GM15510 (cell line): ENCODE data around the gene TMEM52B.

Experiments used
- POLR2A ChIP-seq: IDR thresholded peaks from 3 replicates; pipeline ENCODE4 v1.6.1; 2011; ENCODE audit warnings: borderline replicate concordance; ENCODE audit not compliant: insufficient read length; ENCODE audit errors: extremely low read depth

The TMEM52B gene

DNA sequence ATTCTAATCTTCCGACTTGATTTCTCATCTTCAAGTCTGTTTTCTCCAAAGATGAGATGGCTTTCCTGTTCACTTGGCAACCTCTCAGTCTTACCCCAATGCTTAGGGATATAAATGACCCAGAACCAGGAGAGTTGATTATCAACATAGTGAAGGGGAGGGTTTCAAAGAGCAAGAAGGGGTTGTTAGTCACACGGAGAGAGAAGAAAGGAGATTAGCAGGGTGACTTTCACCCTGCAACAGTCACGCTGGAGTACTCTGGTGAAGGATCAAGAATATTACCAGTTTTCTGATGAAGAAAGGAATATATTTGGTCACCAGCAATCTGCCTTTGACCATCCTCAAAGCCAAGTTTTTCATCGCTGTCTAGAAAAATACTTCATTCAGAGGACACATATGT lies at the start of gene TMEM52B:
Gene TMEM52B (plus strand): TSS at position 212 of the 400 bp plus-strand sequence. CDS start 543 bp downstream, outside the sequence.
- TF ChIP-seq POLR2A, result no peak

DNA sequence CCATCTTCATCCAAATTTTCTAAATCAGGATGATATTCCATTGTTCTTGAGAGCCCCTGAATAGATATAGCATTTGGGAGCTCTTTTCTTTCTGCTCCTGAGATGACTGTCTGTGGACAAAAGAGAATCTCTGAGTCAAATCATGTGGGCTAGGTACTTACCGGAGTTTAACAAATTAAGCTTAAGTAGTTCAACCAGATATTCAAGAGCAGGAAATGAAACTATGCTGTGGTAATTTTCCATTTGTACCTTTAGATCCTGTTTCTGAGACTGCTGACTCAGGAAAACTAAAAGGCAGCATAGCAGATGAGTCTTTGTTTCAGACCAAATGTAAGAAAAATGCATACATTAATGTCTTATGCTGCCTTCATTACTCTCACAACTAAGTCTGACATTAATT lies 48.8 kb upstream of the TMEM52B start, which contains the start of gene CLEC7A:
Gene CLEC7A (minus strand): TSS at position 158 of the 400 bp plus-strand sequence. CDS start 117 bp downstream, at position 41.
- no peak for TF ChIP-seq POLR2A

DNA sequence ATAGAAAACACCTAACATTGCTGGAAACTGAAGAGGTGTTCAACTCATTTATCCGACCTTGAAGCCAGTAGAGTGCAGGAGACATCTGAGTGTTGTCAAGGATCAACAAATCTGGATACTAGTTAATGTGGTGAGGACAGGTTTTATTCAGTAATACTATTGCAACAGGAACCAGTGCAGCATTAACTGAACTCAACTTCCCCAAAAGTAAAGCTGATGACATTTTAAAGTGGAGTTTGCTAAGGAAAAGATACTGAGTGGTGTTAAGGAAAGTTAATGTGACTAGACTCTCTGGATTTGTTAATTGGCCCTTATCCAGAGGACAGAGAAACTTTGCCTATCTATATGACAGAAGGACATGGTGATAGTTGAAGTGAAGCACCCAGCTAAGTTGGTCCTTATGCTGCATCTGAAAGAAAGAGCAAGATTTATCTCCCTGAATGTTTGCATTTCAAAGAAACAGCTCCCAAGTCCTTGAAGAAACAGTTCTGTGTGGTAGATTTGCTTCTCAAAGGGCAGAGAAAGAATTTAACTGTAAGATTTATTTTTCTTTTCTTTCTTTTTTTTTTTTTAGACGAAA lies 47.6 kb upstream of the TMEM52B start:
- TF ChIP-seq POLR2A, result no peak

DNA sequence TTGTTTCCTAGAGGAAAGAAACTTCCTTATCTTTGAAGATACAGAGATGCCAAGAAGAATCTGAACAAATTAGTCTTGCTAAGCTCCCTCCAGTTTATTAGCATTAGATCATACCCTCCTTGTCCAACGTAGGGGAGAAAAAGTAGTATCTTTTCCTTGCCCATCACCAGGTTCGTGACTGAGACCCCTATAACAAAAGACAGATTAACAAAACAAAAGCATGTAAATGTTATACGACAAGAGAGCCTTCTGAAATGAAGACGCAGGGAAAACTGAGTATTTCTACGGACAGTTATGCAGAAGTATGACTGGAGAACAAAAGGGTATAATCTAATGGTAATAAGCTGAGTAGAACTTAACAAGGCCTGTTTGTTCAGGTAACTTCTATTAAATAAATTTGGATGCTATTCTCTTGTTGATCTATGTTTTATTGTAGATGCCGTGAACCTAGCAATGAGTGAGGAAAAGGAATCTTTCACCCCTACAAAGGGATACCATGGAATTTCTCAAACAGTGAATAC lies 45.9 kb upstream of the TMEM52B start:
- no peak for TF ChIP-seq POLR2A

DNA sequence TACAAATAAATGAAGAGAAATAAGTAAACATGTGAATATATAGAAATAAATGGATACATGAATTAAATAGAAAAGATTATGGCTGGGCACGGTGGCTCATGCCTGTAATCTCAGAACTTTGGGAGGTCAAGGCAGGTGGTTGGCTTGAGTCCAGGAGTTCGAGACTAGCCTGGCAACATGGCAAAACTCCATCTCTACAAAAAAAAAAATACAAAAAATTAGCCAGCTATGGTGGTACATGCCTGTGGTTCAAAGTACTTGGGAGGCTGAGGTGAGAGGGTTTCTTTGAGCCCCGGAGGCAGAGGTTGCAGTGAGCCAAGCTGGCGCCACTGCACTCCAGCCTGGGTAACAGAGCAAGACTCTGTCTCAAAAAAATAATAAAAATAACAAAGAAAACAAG lies 43.7 kb upstream of the TMEM52B start:
- TF ChIP-seq POLR2A, result no peak

DNA sequence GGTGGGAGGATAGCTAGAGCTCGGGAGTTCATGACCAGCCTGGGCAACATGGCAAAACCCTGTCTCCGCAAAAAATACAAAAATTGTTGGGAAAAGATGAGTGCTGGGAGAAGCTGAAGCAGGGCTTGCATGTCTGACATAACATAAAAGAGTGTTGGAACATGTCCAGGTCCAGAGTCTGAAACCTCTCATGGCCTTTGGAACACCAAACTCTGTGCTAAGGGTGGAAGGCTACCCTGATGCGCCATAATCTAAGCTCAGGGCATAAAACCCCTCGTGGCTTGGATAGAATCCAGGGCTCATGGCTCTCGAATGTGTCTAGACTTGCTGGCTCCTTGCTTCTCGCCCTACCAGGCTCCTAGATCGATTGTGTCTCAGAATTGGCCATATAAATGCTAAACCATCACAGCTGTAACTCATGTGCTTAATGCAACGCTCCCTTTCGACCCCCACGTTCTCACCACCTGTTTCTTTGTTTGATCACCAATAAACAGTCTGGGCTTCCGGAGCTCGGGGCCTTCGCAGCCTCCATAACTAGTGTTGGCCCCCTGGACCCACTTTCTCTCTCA lies 42.1 kb upstream of the TMEM52B start:
- TF ChIP-seq POLR2A, result no peak

DNA sequence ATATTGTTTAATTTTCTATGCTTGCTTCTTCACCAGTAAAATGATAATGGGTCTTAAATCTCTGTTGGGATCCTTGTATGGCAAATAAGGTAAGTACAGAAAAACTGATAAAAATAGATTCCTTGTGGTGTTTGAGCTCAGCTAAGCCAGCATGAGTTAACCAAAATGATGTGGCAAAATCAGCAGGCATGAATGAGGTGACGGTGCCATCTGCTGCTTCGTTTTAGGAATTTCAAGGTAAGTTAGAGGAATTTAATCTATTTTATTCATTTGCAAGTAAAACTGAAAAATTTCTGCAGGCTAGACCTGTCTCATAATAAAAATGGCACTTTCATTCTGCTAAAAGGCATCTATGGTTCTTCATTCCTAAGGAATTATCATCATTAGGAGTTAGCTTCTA lies 38.8 kb upstream of the TMEM52B start:
- no peak for TF ChIP-seq POLR2A

DNA sequence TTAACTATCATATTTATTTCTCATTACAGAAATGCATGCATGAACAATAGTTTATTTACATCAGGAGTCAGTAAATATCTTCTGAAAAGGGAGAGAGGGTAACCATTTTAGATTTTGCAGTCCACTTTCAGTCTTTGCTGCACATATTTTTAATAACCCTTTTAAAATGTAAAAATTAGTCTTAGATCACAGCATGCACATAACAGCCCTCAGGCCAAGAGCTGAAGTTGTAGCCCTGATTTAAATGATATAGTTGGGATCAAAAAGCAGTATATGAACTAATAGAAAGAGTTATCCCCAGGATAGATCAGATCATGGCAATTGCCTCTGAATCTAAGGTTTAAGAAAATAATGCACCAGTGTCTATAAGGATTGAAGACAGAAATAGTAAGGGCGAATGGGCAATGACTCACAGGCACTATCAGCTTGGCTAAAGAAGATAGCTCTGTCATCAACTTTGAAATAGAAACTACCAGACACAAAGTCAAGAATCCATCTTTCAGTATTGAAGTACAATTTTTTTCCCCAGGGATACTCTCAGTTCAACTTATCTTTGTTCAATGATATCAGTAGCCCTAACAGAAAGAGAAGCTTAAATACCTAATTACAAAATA lies 35.7 kb upstream of the TMEM52B start:
- no peak for TF ChIP-seq POLR2A

DNA sequence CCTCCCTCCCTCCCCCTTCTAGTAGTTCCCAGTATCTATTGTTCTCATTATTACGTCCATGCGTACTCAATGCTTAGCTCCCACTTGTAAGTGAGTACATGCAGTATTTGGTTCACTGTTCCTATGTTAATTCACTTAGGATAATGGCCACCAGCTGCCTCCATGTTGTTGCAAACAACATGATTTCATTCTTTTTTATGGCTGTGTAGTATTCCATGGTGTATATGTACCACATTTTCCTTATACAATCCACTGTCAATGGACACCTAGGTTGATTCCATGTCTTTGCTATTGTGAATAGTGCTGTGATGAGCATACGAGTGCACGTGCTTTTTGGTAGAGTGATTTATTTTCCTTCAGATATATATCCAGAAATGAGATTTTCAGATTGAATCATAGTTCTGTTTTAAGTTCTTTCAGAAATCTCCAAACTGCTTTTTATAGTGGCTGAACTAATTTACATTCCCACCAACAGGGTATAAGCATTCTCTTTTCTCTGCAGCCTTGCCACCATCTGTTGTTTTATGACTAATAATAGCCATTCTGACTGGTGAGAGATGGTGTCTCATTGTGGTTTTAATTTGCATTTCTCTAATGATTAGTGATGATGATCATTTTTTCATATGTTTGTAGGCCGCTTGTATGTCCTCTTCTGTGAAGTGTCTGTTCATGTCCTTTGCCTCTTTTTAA lies 31.0 kb upstream of the TMEM52B start:
- no peak for TF ChIP-seq POLR2A

DNA sequence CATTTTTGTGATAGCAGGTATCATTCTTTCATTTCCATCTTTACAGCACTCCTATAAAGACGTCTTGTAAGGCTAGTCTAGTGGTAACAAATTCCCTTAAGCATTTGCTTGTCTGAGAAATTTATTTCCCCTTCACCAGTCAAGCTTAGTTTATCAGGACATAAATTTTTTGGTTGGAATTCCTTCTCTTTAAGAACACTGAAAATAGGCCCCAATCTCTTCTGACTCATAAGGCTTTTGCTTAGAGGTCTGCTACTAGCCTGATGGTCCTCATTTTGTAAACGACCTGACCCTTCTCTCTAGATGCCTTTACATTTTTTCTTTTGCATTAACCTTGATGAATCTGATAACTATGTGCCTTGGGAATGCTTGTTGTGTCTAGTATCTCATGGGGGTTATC lies 27.2 kb upstream of the TMEM52B start:
- no peak for TF ChIP-seq POLR2A

DNA sequence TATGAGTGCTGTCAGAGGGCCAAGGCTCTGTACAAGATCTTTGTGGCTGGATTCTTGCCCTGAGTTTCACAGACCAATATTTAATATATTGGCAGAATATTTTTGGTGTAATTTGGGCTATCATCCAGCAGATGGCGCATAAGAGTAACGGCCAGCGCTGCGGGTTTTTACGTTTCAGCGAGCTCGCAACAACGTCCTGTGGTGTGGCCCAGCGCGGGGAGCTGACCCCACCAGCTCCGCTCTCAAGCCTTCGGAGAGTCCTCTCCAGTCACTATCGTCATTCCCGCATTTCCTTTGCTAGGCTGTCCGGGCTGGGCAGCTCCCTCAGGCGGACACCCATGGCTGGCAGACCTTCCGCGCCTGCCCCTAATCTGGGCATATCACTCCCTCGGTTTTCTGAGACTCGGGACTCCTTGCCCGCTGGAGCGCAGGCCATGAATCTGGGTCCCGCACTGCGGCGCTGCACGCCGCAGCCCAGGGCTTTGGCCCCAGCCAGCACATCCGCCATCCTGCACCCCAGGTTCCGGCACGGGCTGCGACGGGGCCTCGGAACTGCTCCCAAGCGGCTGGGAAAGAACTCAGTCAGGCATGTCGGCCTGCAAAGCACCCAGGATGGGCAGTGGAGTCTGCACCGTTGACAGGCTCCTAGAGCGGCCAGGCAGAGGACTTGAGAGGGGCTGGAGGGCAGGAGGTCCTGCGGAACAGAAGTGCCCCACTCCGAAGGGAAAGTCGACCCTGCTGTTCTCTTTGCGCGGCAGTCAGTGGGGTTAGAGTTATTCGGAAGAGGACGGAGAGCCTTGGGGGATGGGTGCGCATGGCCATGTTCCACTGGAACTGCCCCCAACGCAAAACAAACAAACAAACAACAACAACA lies 25.3 kb upstream of the TMEM52B start:
- TF ChIP-seq POLR2A, result no peak

DNA sequence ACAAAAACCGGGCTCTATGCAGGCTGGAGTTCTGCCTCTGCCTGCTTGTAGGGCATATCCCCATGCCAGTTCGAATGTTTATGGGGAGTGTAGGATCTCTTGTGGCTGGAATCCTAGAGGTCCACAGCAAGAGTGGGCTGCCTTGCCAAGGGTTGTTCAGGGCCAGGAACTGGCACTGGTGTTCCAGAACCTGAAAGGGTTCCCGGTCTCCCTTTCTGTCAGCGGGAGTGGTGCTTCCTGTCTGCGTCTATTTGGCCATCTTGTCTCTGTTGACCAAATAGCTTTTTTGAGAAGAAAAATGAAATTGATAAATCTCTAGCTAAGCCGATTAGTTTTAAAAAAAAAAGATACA lies 24.7 kb upstream of the TMEM52B start:
- TF ChIP-seq POLR2A, result no peak

DNA sequence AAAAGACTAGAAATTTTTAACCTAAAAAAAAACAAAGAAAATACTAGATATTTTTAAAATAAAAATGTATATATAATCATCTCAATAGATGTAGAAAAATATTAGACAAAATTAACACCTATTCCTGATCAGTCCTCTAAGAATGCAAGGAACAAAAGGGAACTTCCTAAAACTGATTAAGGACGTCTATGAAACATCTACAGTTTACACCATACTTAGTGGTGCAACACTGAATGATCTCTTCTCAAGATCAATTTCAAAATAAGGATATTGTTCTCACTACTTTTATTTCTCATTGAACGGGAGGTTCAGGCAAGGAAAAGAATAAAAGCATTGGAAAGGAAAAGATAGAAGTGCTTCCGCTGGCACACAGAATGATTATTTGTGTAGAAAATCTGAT lies 22.9 kb upstream of the TMEM52B start:
- no peak for TF ChIP-seq POLR2A

DNA sequence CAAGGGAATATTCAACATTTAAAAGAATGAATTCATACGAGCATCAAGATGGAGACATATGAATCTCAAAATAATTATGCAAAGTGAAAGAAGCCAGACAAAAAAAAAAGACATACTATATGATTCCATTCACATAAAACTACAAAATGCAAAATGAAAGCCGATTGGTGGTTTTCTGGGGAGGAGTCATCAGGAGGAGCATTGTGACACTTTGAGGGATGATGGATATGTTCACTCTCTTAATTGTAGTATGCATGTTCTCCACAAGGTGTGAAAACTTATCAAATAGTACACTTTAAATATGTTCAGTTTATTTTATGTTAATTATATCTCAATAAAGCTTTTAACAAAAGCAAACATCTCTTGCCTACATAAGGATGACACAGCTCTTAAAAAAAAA lies 20.4 kb upstream of the TMEM52B start:
- no peak for TF ChIP-seq POLR2A
